Keratinocyte (primary cell): ENCODE measurements around the gene ATP6V1C2.

ENCODE experiments used
- CTCF ChIP-seq, 3 experiments: IDR thresholded peaks in 1 of 3; conservative IDR thresholded peaks in 1 of 3; optimal IDR thresholded peaks in 1 of 3; 2 replicates in 2 of 3; 3 replicates in 1 of 3; pipeline versions ENCODE3 to v1.5.1; 2011; ENCODE audit warnings: low read length in 3 of 3, mild to moderate bottlenecking in 3 of 3, moderate library complexity in 2 of 3, control low read depth in 1 of 3, inconsistent platforms in 1 of 3; ENCODE audit not compliant: insufficient read depth in 2 of 3; ENCODE audit errors: extremely low read depth in 1 of 3
- EZH2 ChIP-seq: IDR thresholded peaks from one replicate; pipeline ENCODE4 v1.6.1; 2012; ENCODE audit warnings: inconsistent platforms, mild to moderate bottlenecking, low read length, moderate library complexity

GRCh38 chr2:10814142-10814541, 92.7 kb downstream of the ATP6V1C2 start:
- TF ChIP-seq CTCF (optimal IDR thresholded peaks at IDR 0.05 in 1 of 3, IDR thresholded peaks at IDR 0.05 in 1 of 3, conservative IDR thresholded peaks at IDR 0.05 in 1 of 3; ENCODE audit: extremely low read depth in 1 of 3, insufficient read depth in 2 of 3, low read length in 3 of 3) (no peak), EZH2 (no peak)
